HG02571 (cell line): ENCODE measurements around the gene SEC16A.
A peak's percentile ranks its signal among the peaks of the same experiment; 100 is the strongest.
"Not testable (repeated sequence)": the region's sequence is repeated elsewhere in the genome, so short reads cannot be mapped to it uniquely, and the experiment has no call there.

Experiments used
- ATAC-seq: cut with Tn5 transposase; IDR thresholded peaks from one replicate; pipeline ENCODE4 v1.9.1; 2021; ENCODE audit warnings: mild to moderate bottlenecking, moderate library complexity; ENCODE audit not compliant: unreplicated experiment

SEC16A gene

GRCh38 chr9:136425367-136425766 is 57.5 kb downstream of the SEC16A start:
- not testable (repeated sequence) for ATAC-seq

- ATAC-seq = no peak
Measured at GRCh38 chr9:136424750-136425362, 58.0 kb downstream of the SEC16A start.

GRCh38 chr9:136423432-136424146 is 59.3 kb downstream of the SEC16A start:
- no peak for ATAC-seq

- no peak for ATAC-seq
Measured at GRCh38 chr9:136422876-136423275, 60.0 kb downstream of the SEC16A start.

- no peak for ATAC-seq
Measured at GRCh38 chr9:136421791-136422190, 61.0 kb downstream of the SEC16A start.

- no peak for ATAC-seq
Measured at GRCh38 chr9:136419092-136419420, 63.8 kb downstream of the SEC16A start.

GRCh38 chr9:136418182-136419091 is 64.4 kb downstream of the SEC16A start:
- ATAC-seq = no peak

GRCh38 chr9:136416914-136417313 is 65.9 kb downstream of the SEC16A start:
- ATAC-seq = no peak

- ATAC-seq = no peak
Measured at GRCh38 chr9:136416427-136416826, 66.4 kb downstream of the SEC16A start.

GRCh38 chr9:136412962-136413361 is 69.9 kb downstream of the SEC16A start:
- no peak for ATAC-seq

- ATAC-seq = no peak
Measured at GRCh38 chr9:136411378-136411777, 71.5 kb downstream of the SEC16A start.

GRCh38 chr9:136410500-136411287 is 72.1 kb downstream of the SEC16A start, which contains the start of the genes ENTR1 and PMPCA:
Gene ENTR1, minus strand, starts transcription at chr9:136410614. Its CDS starts 217 bp downstream, at chr9:136410397.
Gene PMPCA, plus strand, starts transcription at chr9:136410658. Its CDS starts 11 bp downstream, at chr9:136410669.
- peak; percentile 74 for ATAC-seq

- ATAC-seq = peak; percentile 20
Measured at GRCh38 chr9:136409557-136410455, 73.0 kb downstream of the SEC16A start.

GRCh38 chr9:136407911-136408310 is 74.9 kb downstream of the SEC16A start:
- no peak for ATAC-seq

- not testable (repeated sequence) for ATAC-seq
Measured at GRCh38 chr9:136407061-136407460, 75.8 kb downstream of the SEC16A start.

GRCh38 chr9:136405904-136406303 is 76.9 kb downstream of the SEC16A start:
- not testable (repeated sequence) for ATAC-seq

- no peak for ATAC-seq
Measured at GRCh38 chr9:136405481-136405880, 77.4 kb downstream of the SEC16A start.

GRCh38 chr9:136404801-136405136 is 78.1 kb downstream of the SEC16A start:
- ATAC-seq = no peak

GRCh38 chr9:136403915-136404800 is 78.7 kb downstream of the SEC16A start:
- no peak for ATAC-seq
